Medulla oblongata (tissue), 1 donor: ENCODE results near the gene ELMO2.

Source experiments
- DNase-seq: peaks from one replicate; pipeline ENCODE4 v3.0.0-alpha.2; 2015; ENCODE audit errors: extremely low spot score

Gene ELMO2

GRCh38 chr20:46332373-46333160 lies 73.8 kb downstream of the ELMO2 start:
- no peak for DNase-seq

- no peak for DNase-seq
Observed at GRCh38 chr20:46331611-46332361, 74.6 kb downstream of the ELMO2 start.

DNA sequence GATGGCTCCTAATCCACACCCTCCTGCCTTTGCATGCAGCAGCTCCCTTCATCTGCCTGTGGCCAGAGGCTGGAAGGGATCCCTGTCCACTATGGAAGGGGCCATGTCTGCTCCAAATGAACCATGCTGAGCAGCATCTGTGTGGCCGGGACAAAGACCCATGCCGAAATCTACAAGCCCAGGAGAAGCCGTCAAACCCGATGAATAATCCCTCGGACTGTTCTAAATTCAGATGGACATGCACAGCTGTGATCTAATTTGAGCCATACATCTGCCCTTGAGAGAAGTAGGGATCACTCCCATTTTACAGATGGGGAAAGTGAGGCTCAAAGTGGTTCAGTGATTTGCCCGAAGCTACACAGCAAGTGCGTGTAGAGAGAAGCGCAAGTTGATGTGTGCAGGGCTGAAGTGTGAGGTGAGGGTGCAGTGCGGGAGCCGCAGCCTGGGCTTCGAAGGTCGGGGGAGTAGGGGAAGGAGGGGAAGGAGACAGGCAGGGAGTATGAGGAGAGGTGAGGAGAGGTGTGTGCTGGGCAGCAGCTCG lies 75.5 kb downstream of the ELMO2 start:
- no peak for DNase-seq

DNA sequence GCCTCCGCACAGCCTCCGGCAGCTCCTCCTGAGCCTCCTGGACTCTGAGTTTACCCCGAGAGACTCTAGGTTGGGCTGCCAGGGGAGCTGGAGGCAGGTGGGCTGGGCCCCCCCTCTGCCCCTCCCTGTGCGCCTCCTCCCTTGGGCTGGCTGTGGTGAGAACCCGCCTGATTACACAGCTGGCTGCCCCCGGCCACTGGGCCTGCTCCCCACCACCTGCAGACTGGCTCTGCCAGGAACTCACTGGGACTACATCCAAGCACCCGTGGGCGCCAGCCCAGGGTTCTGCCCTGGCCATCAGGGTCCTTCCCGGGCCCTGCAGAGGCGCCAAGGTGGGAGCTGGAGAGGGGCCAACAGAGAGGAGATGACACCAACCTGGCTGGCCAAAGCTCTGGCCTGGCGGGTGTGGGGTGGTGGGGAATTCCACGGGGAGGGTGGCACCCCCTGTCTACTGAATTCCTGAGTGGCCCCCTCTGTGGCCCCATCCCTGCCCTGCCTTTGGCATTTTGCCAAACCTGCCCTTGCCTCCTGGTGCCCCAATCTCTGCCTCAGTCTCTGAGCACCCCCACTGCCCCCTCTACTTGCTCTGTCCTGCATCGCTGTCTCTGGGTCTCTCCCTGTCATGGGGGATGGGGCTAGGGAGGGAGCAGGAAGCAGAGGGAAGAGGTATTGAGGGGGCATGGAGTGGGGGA lies 76.2 kb downstream of the ELMO2 start:
- DNase-seq, result no peak

- no peak for DNase-seq
Observed at GRCh38 chr20:46328200-46328882, 78.1 kb downstream of the ELMO2 start.

DNA sequence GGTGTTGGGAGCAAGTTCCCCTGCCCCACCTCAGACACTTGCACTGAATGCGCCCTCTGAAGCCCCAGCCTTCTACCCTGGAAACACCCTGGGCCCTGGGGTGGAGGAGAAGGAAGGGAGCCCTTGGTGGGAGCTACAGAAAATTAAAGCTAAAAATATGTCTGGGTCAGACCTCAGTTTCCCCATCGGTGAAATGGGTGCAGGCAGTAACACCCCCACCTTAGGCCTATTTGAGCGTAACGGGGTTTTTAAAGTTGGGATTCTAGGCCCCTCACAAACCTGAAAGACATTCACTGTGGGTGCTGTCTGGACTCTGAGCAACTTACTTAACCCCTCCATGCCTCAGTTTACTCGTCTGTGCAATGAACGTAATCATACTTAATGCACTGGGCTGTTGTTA lies 78.9 kb downstream of the ELMO2 start:
- no peak for DNase-seq

DNA sequence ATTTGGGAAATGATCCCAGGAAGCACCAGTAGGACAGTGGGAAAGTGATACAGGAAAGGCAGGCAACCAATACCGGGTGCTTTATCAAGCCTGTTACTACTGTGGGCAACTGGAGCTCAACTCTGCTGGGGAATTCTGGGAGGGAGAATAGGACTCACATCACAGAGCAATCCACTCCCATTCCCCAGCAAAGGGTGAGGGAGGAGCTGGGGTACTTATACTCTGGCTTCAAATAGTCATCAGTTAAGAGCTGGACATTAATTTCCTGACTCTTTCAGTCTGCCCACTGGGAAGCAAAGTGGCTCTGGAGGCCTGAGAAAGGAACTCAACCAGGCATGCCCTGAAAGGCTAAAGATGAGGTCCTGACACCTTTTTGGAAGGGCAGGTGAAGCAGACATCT lies 80.6 kb downstream of the ELMO2 start:
- DNase-seq, result no peak

GRCh38 chr20:46324960-46325703 lies 81.3 kb downstream of the ELMO2 start:
- DNase-seq, result no peak

GRCh38 chr20:46324379-46324778 lies 82.0 kb downstream of the ELMO2 start:
- no peak for DNase-seq

GRCh38 chr20:46323557-46323956 lies 82.9 kb downstream of the ELMO2 start:
- no peak for DNase-seq

DNA sequence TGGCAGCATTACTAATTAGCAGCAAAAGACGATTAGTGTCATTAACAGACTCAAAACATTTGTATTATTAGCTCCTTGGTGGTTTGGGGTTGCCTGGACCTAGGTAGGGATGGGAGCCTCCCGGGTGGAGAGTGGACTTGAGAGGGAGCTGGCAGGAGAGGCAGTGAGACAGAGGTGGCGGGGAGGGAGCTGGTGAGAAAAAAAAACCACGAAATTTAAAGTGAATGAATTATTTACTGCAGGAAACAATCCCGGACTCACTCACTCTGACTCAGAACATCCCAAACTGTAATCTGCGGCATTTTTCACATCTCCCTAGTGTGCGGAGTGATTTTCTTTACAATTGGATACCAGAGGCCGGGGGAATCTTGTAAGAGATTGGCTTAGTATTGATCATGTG lies 83.8 kb downstream of the ELMO2 start:
- DNase-seq, result no peak

DNA sequence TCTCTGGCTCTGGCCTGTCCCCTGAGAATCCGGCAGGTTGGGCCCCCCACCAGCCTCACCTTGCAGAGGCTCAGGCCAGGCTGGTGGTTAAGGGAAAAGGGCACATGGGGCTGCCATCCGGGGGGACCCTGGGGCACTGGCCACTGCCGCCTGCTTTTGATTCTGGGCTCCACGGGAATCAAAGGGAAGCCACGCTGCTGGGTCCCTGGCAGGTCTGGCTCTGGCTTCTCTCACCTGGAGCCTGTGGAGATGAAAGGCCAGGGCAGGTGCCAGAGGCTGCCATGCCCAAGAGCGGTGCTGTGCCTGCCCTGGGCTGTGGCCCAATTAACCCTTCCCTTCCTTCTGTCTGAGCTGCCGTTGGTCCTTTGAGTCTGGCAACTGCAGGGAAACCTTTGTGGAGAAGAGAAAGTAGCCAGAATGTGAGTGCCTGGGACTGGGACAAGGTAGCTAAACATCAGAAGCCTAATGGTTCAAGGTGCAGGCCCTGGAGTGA lies 88.7 kb downstream of the ELMO2 start:
- DNase-seq, result no peak

- no peak for DNase-seq
Observed at GRCh38 chr20:46316984-46317684, 89.3 kb downstream of the ELMO2 start.
